COLO829 (cell line): Measurements from ENCODE around the gene GADD45GIP1.

Experiments used
- DNase-seq: peaks from one replicate; pipeline ENCODE4 v3.0.0; 2012; ENCODE audit warnings: low spot score

The GADD45GIP1 gene

DNA sequence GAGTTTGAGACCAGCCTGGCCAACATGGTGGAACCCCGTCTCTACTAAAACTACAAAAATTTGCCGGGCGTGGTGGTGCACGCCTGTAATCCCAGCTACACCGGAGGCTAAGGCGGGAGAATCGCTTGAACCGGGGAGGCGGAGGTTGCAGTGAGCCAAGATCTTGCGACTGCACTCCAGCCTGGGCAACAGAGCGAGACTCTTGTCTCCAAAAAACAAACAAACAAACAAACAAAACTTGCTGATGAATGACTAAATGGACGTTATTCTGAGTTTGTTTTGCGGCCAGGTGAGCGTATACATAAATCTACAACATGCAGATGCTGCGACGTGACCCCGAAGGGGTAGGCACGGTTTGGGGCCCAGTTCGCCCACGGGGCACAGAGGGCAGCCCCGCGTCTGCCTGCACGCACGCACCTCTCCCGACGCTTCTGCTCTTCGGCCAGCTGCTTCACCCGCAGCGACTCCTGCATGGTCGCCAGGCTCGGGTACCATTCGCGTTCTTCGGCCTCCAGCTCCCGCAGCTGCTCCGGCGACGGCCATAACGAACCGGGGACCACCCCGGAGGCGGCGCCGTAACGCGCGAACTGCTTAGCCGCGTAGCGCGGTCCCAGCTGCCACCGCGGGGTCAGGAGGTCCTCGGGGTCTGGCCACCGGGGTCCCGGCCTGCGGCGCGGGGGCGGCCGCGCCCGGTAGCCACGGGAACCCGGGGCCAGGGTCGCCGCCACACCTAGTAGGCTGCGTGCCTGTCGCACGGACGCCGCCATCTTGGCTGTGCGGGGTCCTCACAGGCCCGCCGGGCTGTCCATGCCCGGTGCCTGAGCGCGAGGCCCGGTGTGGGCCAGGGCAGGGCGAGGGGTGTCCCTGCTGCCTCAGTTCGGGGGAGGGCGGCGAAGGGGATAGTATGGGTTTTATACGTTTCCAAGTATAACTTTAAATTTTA lies at the start of gene GADD45GIP1:
TSS of gene GADD45GIP1 (minus strand) at position 778 of the 943 bp plus-strand sequence. CDS start at position 767, 11 bp downstream.
- peak; percentile 74 for DNase-seq

- no peak for DNase-seq
Observed at GRCh38 chr19:13005861-13006370, 48.9 kb upstream of the GADD45GIP1 start.

GRCh38 chr19:13005253-13005652 lies 48.2 kb upstream of the GADD45GIP1 start:
- no peak for DNase-seq

GRCh38 chr19:13004273-13004672 lies 47.2 kb upstream of the GADD45GIP1 start:
- DNase-seq, result no peak

DNA sequence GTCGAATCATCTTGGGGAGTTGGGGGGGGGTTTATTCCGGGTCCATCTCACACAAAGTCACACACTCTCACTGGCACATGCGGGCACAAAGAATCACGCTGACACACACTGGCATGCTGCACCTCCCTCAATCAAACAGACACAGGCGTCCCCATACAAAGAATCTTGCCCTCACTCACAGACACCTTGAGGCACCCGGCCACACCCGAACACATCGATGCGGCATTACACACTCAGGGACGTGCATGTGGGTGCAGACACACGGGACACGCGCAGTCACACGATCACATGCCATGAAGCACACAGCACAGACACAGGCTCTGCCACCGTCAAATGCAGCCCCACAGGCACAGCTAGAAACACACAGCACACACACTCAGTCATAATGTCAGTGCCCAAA lies 46.1 kb upstream of the GADD45GIP1 start:
- DNase-seq, result no peak

- no peak for DNase-seq
Observed at GRCh38 chr19:13002166-13002898, 45.3 kb upstream of the GADD45GIP1 start.

DNA sequence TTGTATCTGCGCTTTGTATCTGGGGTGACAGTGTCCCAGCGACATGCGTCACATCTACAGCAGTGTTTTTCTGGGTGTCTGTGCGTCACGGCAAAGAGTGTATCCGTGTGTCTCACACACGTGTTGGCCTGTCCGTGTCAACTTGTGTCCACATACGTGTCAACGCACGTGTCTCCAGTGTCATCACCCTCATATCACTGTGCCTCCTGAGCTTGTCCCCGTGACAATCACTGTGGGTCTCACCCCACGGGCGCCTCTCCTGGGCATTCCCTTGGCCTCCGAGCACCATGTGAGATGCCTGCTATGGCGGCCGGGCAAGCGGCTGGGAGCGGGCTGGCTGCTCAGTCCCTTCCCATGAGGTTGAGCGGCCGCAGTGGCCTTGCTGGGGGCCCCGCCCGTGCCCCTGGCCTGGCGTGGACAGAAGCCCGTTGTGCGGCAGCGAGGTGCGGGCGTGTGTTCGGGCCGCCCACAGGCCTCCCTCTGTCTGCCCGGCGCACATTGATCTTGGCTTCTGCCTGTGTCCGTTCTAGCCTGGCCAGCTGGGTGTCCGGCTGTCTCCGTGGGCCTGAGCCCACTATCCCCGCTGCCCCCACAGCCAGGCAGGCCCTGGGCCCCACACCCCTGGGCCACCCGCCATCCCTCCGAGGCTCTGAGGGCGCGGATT lies 44.6 kb upstream of the GADD45GIP1 start:
- DNase-seq, result no peak

- DNase-seq, result no peak
Observed at GRCh38 chr19:13001166-13001501, 44.1 kb upstream of the GADD45GIP1 start.

DNA sequence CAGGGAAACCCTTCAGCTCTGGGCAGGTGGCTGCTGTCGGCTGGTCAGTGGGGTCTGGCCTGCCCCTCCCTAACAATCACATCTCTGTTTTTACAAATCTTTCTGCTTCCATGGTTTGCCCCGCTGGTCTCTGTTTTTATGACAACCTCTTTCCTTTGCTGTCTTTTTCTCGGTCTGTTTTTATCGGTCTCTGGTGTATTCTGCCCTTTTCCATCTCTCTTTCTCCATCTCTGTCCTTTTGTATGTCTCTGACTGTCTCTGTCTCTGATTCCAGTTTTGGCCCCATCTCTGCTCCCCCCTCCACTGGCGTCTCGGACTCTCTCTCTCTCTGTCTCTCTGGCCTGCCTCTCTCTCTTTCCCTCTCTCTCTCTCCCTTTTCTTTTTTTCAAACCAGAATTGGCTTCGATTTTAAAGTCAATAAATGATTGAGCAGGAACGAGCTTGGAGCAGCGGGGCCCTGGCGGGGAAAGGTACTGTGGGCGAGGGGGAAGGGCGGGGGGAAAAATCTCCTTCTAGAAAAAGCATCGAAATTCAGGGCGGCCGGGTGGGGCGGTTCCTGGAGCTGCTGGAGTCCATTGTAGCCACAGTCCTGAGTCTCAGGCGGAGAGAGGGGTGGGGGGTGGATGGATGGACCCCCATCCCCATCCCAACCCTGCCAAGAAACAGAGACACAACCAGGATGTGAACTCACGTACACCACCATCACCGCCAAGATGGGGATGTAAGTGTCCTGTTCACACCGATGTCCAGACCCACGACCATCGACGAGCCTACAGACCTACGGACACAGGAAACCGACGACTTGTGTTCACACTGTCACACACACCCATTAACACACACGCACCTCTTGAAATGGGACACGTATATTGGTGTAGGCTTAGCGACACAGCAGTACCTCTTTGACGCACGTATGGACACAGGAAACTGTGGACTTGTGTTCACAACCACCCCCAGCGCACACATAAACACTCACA lies 41.2 kb upstream of the GADD45GIP1 start:
- DNase-seq, result no peak

- no peak for DNase-seq
Observed at GRCh38 chr19:12997179-12997966, 40.4 kb upstream of the GADD45GIP1 start.

DNA sequence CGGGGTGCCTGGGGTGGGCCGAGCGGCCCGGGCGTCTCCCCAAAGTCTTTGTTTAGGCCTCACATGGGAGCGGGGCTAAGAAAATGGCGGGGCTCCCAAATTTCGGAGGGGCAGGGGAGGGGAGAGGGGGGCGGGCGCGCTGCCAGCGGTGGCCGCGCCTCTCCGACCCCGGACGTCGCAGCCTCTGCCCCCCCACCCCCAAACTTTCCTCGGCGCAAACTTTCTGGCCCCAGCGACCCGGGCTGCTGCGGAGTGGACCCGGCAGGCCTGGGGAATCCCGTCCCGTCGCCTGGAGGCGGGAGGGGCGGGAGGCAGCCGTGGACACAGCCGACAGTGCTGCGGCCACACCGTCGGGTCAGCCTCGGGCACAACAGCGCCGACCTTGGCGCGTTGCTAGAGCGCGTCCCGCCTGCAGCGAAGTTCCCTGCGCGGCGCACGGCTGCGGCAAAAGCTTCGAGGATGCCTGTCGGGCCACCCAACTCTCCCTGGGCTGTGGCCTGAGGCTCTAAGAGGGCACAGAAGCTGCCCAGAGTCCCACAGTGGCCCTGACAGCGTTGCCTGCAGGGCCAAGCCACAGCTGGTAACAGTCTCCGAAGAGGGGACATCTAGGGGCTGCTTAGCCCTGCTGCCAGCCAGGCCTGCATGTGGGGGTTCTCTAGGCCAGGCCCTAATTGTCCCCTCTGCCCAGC lies 39.5 kb upstream of the GADD45GIP1 start:
- no peak for DNase-seq

- DNase-seq, result no peak
Observed at GRCh38 chr19:12995596-12996405, 38.8 kb upstream of the GADD45GIP1 start.

DNA sequence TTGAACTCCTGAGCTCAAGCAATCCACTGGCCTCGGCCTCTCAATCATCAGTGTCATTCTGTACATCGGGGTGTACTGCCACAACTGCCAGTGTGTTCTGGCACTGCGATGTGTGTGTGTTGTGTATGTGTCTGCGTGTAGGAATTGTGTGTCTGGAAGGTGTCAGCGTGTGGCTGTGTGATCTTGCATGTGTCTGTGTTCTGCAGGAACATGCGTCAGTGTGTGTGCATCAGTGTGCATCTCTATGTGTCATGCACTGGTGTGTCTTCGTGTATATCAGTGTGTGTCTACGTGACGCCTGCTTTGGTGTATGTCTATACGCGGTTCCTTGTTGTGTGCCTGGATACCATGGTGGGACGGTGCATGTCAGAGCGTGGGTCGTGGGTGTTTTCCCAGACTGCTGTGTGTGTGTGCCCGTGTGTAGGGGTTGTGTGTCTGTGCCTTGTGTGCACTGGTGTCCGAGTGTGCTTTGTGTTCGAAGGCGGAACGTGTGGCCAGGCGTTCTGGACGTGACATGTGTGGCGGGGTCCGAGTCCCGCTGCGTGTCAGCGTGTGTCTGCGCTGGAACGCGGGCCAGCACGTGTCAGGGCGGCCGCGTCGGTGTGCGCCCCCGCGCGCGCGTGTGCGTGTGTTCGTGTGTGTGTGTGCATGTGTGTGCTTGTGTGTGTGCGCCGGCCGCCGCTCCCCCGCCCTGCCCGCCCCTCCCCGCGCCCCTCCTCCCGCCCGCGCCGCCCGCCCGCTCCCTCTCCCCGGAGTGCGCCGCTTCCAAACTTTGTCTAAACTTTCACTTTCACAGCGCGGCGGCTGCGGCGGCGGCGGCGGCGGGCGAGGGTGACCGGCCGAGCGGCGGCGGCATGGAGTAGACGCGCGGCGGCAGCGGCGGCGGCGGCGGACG lies 37.9 kb upstream of the GADD45GIP1 start, which contains the start of gene NFIX:
TSS of gene NFIX (plus strand) at position 775 of the 895 bp plus-strand sequence. CDS start 363 bp downstream, outside the sequence.
- no peak for DNase-seq

GRCh38 chr19:12993562-12993961 lies 36.5 kb upstream of the GADD45GIP1 start:
- no peak for DNase-seq

DNA sequence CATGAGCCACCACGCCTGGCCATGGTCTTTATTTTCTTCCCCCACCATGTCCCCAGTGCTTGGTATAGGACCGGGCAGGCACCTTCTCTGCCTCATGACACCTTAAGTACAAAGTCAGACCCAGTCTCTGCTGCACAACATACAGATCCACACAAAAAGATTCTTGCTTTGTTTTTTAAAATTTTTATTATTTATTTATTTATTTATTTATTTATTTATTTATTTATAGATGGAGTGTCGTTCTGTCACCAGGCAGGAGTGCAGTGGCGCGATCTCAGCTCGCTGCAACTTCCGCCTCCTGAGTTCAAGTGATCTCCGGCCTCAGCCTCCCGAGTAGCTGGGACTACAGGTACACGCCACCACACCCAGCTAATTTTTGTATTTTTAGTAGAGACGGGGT lies 35.7 kb upstream of the GADD45GIP1 start:
- DNase-seq, result no peak

GRCh38 chr19:12991296-12991695 lies 34.3 kb upstream of the GADD45GIP1 start:
- DNase-seq, result no peak

GRCh38 chr19:12990853-12991252 lies 33.8 kb upstream of the GADD45GIP1 start:
- DNase-seq, result no peak

DNA sequence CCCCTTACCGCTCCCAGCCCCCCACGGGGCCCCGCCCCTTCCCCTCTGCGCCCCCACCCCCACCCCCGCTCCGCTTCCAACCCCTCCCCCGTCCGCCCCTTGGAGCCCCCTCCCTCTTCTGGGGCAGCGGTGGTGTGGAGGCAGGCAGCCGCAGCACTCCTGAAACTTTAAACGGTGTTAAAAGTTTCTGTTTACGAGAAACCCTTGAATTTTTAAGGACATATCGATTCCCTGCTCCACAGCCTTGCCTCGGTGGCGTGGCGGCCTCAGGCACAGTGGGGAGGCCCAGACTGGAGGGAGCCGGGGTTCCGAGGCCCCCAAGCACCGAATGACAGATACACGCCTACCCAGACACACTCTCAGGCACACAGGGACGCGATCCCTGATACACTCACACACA lies 33.4 kb upstream of the GADD45GIP1 start:
- no peak for DNase-seq
